ENCODE results near the gene LKAAEAR1.
"Not testable (repeated sequence)": the region's sequence is repeated elsewhere in the genome, so short reads cannot be mapped to it uniquely, and the experiment has no call there.

Gene LKAAEAR1

GRCh38 chr20:64098471-64099013 is 14.3 kb upstream of the LKAAEAR1 start:
- DNase-seq (ENCODE audit: low spot score) = no peak

DNA sequence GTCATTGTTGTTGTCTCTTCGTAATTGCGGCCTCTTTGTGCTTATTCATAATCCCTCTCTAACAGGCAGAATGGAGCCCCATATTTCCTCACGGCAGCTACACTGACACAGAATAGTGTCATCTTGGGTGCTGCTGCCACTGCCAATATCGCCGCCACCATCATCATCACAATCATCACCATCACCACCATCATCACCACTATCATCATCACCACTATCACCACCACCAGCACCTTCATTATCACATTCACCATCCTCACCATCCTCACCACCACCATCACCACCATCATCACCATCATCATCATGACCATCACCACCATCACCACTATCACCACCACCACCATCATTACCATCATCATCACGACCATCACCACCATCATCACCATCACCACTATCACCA is 12.3 kb upstream of the LKAAEAR1 start:
- no peak for DNase-seq (ENCODE audit: low spot score)

GRCh38 chr20:64095927-64096326 is 11.7 kb upstream of the LKAAEAR1 start:
- no peak for DNase-seq (ENCODE audit: low spot score)

DNA sequence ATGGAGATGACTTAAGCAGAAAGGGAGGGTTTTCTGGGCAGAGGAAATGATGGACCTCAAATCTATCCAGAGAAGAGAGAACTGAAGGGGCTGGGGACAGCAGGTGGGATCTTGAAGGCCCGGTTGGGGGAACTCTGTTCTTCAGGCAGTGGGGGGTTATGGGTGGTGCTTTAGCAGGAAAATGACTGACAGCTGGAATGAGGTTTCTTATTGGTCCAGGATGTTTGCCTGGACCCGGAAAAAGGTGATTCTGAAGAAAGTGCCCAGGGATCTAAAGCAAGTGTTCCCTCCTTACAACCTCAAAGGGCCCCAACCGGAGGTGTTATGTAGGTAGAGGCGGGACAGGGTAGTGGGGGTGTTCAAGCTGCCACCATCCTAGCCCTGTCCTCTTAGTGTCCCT is 11.3 kb upstream of the LKAAEAR1 start:
- no peak for DNase-seq (ENCODE audit: low spot score)

- no peak for DNase-seq (ENCODE audit: low spot score)
Measured at GRCh38 chr20:64093013-64093503, 8.9 kb upstream of the LKAAEAR1 start.

DNA sequence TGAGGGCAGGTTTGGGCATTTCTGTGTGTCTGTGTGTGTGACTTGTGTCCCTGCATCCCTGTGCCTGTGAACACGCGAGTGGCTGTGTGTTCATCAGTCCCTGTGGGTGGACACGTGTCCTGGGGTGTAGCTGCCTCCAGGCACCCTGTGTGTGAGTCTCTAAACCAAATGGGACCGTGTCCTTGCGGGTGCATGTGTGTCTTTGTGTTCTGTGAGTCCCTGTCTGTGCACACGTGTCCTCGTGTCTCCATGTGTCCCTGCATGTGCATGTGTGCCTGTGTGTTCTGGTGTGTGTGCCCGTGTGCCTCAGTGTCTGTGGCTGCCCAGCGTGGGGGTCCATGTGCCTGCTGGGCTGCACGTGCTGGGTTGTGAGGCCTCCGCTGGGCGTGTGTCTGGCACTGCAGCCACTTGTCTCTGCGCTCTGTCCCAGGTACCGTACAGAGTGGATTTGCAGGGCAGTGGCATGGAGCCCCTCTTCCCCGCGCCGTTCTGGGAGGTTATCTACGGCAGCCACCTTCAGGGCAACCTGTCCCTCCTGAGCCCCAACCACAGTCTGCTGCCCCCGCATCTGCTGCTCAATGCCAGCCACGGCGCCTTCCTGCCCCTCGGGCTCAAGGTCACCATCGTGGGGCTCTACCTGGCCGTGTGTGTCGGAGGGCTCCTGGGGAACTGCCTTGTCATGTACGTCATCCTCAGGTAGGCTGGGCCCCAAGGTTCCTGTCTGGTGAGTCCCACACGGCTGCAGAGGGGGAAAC is 8.2 kb upstream of the LKAAEAR1 start:
- no peak for DNase-seq (ENCODE audit: low spot score)

GRCh38 chr20:64091770-64092169 is 7.6 kb upstream of the LKAAEAR1 start:
- DNase-seq (ENCODE audit: low spot score) = no peak

- DNase-seq (ENCODE audit: low spot score) = no peak
Measured at GRCh38 chr20:64091340-64091739, 7.1 kb upstream of the LKAAEAR1 start.

DNA sequence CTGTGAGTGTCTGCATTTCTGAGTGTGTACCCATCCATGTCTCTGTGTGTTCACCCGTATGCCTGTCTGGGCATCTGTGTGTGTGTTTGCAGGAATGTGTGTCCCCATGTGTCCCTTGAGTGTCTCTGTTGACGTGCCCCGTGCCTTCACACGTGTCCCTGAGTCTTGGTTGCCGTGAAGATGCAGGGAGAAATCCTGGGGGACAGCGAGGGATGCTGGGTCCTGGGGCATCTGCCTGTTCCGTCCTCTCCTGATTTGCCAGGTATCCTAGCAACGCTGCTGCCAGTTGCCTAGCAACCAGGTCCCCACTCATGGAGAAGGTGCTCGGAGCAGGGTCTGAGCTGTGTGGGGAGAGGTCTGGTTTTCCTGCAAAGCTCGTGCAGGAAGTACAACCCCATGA is 6.0 kb upstream of the LKAAEAR1 start:
- no peak for DNase-seq (ENCODE audit: low spot score)

DNA sequence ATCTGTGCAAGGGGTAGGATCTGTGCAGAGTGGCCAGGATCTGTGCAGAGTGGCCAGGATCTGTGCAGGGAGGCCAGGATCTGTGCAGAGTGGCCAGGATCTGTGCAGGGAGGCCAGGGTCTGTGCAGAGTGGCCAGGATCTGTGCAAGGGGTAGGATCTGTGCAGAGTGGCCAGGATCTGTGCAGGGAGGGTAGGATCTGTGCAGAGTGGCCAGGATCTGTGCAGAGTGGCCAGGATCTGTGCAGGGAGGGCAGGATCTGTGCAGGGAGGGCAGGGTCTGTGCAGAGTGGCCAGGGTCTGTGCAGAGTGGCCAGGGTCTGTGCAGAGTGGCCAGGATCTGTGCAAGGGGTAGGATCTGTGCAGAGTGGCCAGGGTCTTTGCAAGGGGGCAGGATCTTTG is 4.4 kb upstream of the LKAAEAR1 start:
- not testable (repeated sequence) for DNase-seq (ENCODE audit: low spot score)

GRCh38 chr20:64087226-64087825 is 3.1 kb upstream of the LKAAEAR1 start:
- DNase-seq (ENCODE audit: low spot score) = not testable (repeated sequence)

GRCh38 chr20:64086801-64087200 is 2.6 kb upstream of the LKAAEAR1 start:
- DNase-seq (ENCODE audit: low spot score) = no peak

- no peak for DNase-seq (ENCODE audit: low spot score)
Measured at GRCh38 chr20:64084685-64085152, 521 bp upstream of the LKAAEAR1 start.

GRCh38 chr20:64083378-64083803 is 807 bp downstream of the LKAAEAR1 start:
- peak; percentile 67 for DNase-seq (ENCODE audit: low spot score)

DNA sequence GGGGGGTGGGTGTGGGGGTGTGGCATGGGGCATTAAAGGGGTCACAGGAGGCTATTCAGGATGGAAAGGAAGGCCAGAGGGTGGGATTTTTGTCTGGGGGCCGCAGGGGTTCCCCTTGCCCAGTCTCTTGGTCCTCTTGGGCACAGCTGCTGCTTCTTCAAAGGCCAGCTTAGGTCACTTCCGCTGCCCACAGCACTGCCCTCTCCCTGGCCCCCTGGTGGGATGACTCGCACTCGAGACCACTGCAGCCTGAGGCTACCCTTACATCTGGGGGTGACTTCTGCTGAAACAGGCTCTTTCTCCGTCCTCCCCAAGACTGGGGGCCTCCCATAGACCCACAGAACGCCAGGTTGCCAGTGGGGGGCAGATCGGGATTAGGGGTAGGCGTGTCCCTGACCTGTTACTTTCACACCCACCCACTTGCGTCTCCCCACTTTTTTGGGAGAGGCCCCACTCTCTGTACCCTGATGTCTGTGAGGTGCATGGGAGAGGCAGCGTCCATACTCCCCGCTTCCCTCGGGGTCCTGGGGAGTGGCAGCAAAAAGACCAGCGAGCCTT is 1.3 kb downstream of the LKAAEAR1 start:
- DNase-seq (ENCODE audit: low spot score) = no peak

- DNase-seq (ENCODE audit: low spot score) = no peak
Measured at GRCh38 chr20:64082126-64082731, 2.0 kb downstream of the LKAAEAR1 start.

DNA sequence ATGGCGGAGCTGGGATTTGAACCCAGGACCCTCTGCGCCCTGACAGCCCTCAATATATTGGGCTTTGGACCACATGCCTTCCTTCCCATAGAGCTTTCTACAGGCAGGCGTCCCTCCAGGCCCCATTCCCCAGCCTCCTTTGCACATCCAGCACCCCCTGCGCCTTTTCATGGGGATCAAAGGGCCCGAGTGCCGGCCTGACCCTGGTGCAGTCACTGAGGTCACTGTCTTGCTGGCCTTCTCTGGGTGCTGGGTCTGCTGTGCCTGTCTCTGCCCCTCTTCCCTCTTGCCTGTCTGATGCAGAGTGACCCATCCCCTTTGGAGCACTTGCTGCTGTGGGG is 2.6 kb downstream of the LKAAEAR1 start:
- DNase-seq (ENCODE audit: low spot score) = no peak

- DNase-seq (ENCODE audit: low spot score) = no peak
Measured at GRCh38 chr20:64080813-64081623, 3.2 kb downstream of the LKAAEAR1 start.

GRCh38 chr20:64080013-64080812 is 4.0 kb downstream of the LKAAEAR1 start, which contains the start of gene OPRL1:
Gene OPRL1, plus strand, starts transcription at chr20:64080082. Its CDS starts 12,639 bp downstream, at chr20:64092721.
- DNase-seq (ENCODE audit: low spot score) = no peak

DNA sequence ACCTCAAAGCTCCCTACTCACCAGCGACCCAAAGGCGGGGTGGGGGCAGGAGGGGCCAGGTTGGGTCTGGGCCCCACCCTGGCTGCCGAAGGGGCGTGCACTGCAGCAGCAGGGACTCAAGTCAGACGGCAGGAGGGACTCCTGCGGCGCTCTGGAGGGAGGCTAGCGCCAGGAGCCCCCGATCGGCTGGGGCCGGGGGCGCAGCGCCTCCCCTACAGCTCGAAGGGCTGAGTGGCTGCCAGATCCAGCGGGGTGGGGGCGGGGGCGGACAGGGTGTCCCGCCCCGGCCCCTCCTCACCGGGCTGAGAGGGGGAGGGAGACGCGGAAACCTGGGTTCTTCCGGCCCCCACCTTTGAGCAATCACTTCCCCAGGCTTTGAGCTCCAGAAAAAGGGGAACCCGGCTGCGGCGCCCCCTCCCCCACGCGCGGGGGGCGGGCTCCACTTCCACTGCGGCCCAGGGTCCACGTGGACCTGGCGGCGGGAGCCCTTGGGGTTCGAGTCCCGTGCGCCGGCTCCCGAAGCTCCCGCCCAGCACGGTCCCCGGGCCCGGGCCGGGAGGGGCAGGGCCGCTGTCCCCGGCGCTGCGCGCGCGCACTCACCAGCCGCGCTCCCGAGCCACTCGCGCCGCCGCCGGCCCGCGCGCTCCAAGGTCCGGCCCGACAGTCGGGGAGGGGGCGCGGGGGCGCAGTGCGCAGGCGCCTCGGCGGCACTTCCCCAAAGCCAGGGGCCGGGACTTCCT is 4.8 kb downstream of the LKAAEAR1 start, which contains the start of gene RGS19:
Gene RGS19 (minus strand): TSS at position 246 of the 740 bp plus-strand sequence. CDS start 2,632 bp downstream, outside the sequence.
- DNase-seq (ENCODE audit: low spot score) = peak; percentile 75

Data from activated CD4-positive, alpha-beta T cell treated with anti-CD3 and anti-CD28 coated beads, Interleukin-2, Interleukin-4, amounts not matched to agents 100 ng/mL and 50 ng/mL, durations not matched to agents 16 hours and 8 hours (primary cell).